Smooth muscle cell (in vitro differentiated cells): ENCODE measurements around the gene MAST4. TPM values are rescaled to one million over a fixed set of nuclear protein-coding genes. Genes with fewer than 3 reads are reported as not detected.

Experiments used
- DNase-seq: peaks from one replicate; lab custom pipeline; 2025; ENCODE audit not compliant: unreplicated experiment; lab: John Stamatoyannopoulos, UW
- H2AFZ ChIP-seq: fragments of 200-600 bp; sonication (generic); 2 replicates; pipeline ENCODE4 v1.6.0; 2016; ENCODE audit warnings: antibody characterized with exemption, low read depth, mild to moderate bottlenecking
- H3F3A ChIP-seq: fragments of 200-600 bp; sonication (generic); 2 replicates; pipeline ENCODE4 v1.6.0; 2017; ENCODE audit warnings: antibody characterized with exemption, low read depth
- H3K27ac ChIP-seq: fragments of 200-600 bp; sonication (generic); 2 replicates; pipeline ENCODE4 v1.5.1; 2016; ENCODE audit warnings: low read depth, mild to moderate bottlenecking
- H3K27me3 ChIP-seq: fragments of 200-600 bp; sonication (generic); 2 replicates; pipeline ENCODE4 v1.6.1; 2016; ENCODE audit warnings: low read depth, mild to moderate bottlenecking
- H3K36me3 ChIP-seq: fragments of 200-600 bp; sonication (generic); 2 replicates; pipeline ENCODE4 v1.5.1; 2016; ENCODE audit warnings: low read depth
- H3K4me1 ChIP-seq: fragments of 200-600 bp; sonication (generic); 2 replicates; pipeline ENCODE4 v1.5.1; 2016; ENCODE audit warnings: low read depth
- H3K4me2 ChIP-seq: fragments of 200-600 bp; sonication (generic); 2 replicates; pipeline ENCODE4 v1.6.0; 2016; ENCODE audit warnings: mild to moderate bottlenecking
- H3K4me3 ChIP-seq: fragments of 200-600 bp; sonication (generic); 2 replicates; pipeline ENCODE4 v1.5.1; 2016; ENCODE audit warnings: mild to moderate bottlenecking
- H3K79me2 ChIP-seq: fragments of 200-600 bp; sonication (generic); 2 replicates; pipeline ENCODE4 v1.6.0; 2016; ENCODE audit warnings: low read depth, mild to moderate bottlenecking
- H3K9ac ChIP-seq: fragments of 200-600 bp; sonication (generic); 2 replicates; pipeline ENCODE4 v1.6.0; 2016; ENCODE audit warnings: low read depth
- H3K9me3 ChIP-seq: fragments of 200-600 bp; sonication (generic); replicated peaks from 2 replicates; pipeline ENCODE4 v1.5.1; 2016; ENCODE audit warnings: low read depth
- H4K20me1 ChIP-seq: fragments of 200-600 bp; sonication (generic); 2 replicates; pipeline ENCODE4 v1.6.0; 2016; ENCODE audit warnings: low read depth
- WGBS: methylation state at CpG from one replicate; pipeline ENCODE4 v1.1.7; 2016; ENCODE audit warnings: low lambda C conversion rate; 5-methylcytosine and 5-hydroxymethylcytosine counted together
- polyA plus RNA-seq: library from polyadenylated mRNA; unstranded; fragments of >200 nt; fragmentation: Nextera tagmentation; extraction: Ambion mirVana; gene quantifications from 2 replicates; pipeline ENCODE4 v1.2.1, GENCODE V29; 2016
- total RNA-seq: library from RNA; depleted of rRNA; stranded (reverse); fragments of >200 nt; gene quantifications from 2 replicates; pipeline ENCODE4 v1.2.3, GENCODE V29; 2014
- TF ChIP-seq, protein P1 (sequence below): fragments of 200-600 bp; sonication (generic); IDR thresholded peaks from 2 replicates; pipeline ENCODE4 v1.5.1; 2017; ENCODE audit warnings: borderline replicate concordance, mild to moderate bottlenecking, antibody characterized with exemption; ENCODE audit not compliant: insufficient read depth, poor library complexity, severe bottlenecking

The MAST4 gene
- total and polyA plus RNA-seq, 2 experiments from 2014 or later: 6.3 to 24.0 TPM

DNA sequence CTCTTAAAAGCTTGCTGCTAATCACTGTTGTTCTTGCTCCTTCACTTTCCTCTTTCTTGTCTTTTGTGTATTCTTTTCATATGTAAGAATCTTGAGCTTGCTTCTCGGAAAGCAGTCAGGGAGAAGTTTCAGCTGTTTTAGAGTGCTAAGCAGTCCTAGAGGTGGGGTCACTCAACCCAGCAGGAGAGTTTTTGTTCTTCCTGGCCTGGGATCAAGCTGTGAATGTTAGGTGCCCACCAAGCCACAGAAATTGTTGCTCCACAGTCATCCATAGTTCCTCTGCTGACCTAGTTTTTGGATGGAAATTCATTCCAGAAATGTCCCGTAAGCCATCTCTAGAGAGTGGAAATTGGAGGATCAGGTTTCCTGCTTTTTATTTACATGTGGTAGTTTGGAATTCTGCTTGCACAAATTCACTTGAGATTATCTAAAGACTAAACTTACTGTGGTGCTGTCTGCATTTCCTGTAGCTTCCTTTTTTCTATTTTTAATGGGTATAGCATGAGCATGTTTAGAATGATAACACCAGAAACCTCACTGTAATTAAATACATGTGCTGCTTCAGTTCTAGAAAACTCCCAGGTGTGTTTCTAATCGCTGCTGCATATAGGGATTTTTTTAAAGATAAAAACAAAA lies 108.7 kb downstream of the MAST4 start:
- Histone ChIP-seq H3K9me3 (no peaks in the 10 kb centered on the region), H3K27me3 (no peaks in the 10 kb centered on the region), H3K27ac (peak overlapping the region; percentile 45), H3F3A (no peaks in the 10 kb centered on the region), H4K20me1 (no peaks in the 10 kb centered on the region), H2AFZ (peak overlapping the region; percentile 3), H3K9ac (no peak overlapping the region), H3K79me2 (no peaks in the 10 kb centered on the region), H3K4me1 (peaks cover 14% of the 10 kb centered on the region), H3K4me3 (no peak overlapping the region), H3K4me2 (peak overlapping the region; percentile 38), H3K36me3 (no peaks in the 10 kb centered on the region)
- TF ChIP-seq, protein P1, sequence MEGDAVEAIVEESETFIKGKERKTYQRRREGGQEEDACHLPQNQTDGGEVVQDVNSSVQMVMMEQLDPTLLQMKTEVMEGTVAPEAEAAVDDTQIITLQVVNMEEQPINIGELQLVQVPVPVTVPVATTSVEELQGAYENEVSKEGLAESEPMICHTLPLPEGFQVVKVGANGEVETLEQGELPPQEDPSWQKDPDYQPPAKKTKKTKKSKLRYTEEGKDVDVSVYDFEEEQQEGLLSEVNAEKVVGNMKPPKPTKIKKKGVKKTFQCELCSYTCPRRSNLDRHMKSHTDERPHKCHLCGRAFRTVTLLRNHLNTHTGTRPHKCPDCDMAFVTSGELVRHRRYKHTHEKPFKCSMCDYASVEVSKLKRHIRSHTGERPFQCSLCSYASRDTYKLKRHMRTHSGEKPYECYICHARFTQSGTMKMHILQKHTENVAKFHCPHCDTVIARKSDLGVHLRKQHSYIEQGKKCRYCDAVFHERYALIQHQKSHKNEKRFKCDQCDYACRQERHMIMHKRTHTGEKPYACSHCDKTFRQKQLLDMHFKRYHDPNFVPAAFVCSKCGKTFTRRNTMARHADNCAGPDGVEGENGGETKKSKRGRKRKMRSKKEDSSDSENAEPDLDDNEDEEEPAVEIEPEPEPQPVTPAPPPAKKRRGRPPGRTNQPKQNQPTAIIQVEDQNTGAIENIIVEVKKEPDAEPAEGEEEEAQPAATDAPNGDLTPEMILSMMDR: no peak
- DNase-seq: no peak
- WGBS: 25% methylated on average over 3 of the region's 3 CpGs

DNA sequence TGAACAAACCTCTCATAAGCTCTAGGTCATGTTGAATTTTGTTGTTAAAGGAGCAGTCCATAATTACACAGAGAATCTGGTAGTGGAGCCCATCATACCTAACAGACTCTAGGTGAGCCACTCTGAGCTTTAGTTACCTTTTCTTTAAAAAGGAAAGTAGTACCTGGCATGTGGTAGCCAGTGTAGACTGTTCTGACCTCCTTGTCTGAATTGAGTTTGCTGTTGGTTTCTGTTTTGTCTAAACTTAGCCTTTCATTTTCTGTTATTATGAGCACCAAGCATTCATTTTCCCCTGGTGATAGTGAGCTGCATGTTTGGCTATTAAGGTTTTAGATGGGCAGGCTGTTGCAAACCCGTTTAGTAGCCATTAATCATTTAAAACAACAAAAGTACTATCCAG lies 112.2 kb downstream of the MAST4 start:
- no peaks in the 10 kb centered on the region for H3K27me3 ChIP-seq
- no peaks in the 10 kb centered on the region for H4K20me1 ChIP-seq
- H3K4me3 ChIP-seq: no peak overlapping the region
- H3K36me3 ChIP-seq: no peaks in the 10 kb centered on the region
- no peak overlapping the region for H3K27ac ChIP-seq
- H3K4me1 ChIP-seq: peaks cover 14% of the 10 kb centered on the region
- no peak overlapping the region for H3K9ac ChIP-seq
- H3K4me2 ChIP-seq: no peak overlapping the region
- H3K9me3 ChIP-seq: no peaks in the 10 kb centered on the region
- no peak for DNase-seq
- H3F3A ChIP-seq: no peaks in the 10 kb centered on the region
- H2AFZ ChIP-seq: no peak overlapping the region
- WGBS: 83% methylated on average over 1 of the region's 1 CpG
- TF ChIP-seq, protein P1: no peak
- no peaks in the 10 kb centered on the region for H3K79me2 ChIP-seq

DNA sequence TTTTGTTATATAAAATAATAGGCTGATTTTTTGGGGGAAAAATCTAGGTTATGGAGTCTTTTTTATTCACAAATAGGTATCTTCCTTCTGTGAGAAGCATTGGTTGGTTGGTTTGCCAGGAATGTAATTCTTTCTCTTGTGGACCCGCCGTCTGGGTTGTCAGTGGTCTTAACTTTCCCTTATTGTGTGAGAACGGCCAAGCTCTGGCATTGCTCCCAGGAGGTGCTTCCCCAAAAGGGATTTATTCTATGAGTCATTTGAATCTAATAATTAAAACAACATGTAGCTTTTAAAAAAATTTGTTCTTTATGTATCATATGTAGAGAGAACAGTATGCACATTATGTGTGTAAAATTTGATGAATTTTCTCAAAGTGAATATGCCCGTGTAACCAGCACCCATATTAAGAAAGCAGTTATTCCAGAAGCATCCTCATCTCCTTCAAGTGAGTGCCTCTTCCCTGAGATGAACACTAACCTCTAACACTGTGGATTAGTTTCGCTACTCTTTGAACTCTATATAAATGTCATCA lies 114.4 kb downstream of the MAST4 start:
- 70% methylated on average over 5 of the region's 5 CpGs for WGBS
- H3K79me2 ChIP-seq: no peaks in the 10 kb centered on the region
- H3K27me3 ChIP-seq: no peaks in the 10 kb centered on the region
- no peak for DNase-seq
- H3K4me2 ChIP-seq: no peak overlapping the region
- peak overlapping the region; percentile 57 for H3K27ac ChIP-seq
- H4K20me1 ChIP-seq: no peaks in the 10 kb centered on the region
- no peak overlapping the region for H3K9ac ChIP-seq
- TF ChIP-seq, protein P1: no peak
- peaks cover 2% of the 10 kb centered on the region for H3K4me1 ChIP-seq
- no peak overlapping the region for H3K4me3 ChIP-seq
- H3K36me3 ChIP-seq: no peaks in the 10 kb centered on the region
- H2AFZ ChIP-seq: no peak overlapping the region
- no peaks in the 10 kb centered on the region for H3K9me3 ChIP-seq
- H3F3A ChIP-seq: no peaks in the 10 kb centered on the region

DNA sequence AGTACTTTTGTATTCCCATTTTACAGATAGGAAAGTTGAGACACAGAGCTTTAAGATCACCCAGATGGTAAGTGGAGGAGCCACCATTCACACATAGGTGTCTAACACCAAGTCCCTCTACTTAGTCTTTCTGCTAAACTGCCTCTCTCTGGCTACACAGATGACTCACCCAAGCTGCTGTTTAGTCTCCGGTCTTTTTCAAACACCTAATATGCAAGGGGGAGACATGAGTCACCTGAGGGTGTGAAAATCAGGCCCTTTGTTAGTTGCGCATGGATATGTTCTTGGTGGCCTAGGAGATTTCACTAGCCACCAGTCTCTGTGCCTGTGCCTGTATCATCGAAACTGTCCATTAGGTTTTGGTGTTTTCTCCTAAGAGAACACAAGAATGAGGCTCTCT lies 117.8 kb downstream of the MAST4 start:
- Histone ChIP-seq H3K36me3 (no peaks in the 10 kb centered on the region), H3K79me2 (no peaks in the 10 kb centered on the region), H3K27me3 (no peaks in the 10 kb centered on the region), H3K9ac (no peak overlapping the region), H3F3A (no peaks in the 10 kb centered on the region), H3K4me2 (no peak overlapping the region), H3K4me1 (no peaks in the 10 kb centered on the region), H3K4me3 (no peak overlapping the region), H4K20me1 (no peaks in the 10 kb centered on the region), H3K9me3 (no peaks in the 10 kb centered on the region), H3K27ac (peak overlapping the region; percentile 5), H2AFZ (no peak overlapping the region)
- no peak for DNase-seq
- TF ChIP-seq, protein P1: no peak
- WGBS: 47% methylated on average over 3 of the region's 3 CpGs
